ENCODE measurements around the gene TWF2.

GRCh38 chr3:52196977-52197376, 42.0 kb downstream of the TWF2 start:
- TF ChIP-seq GLI4 (CRISPR knock-in tag; IDR thresholded peaks at IDR 0.05; ENCODE audit: borderline replicate concordance) (no peak), YY1 (IDR thresholded peaks at IDR 0.05; ENCODE audit: insufficient read depth, insufficient replicate concordance, low read depth, low read length) (no peak), ZNF124 (CRISPR knock-in tag; IDR thresholded peaks at IDR 0.05) (no peak), UBTF (CRISPR knock-in tag; IDR thresholded peaks at IDR 0.05) (no peak), ZFP36 (IDR thresholded peaks at IDR 0.05; ENCODE audit: borderline replicate concordance, low read depth, low read length, partially characterized antibody) (no peak), EZH2 (conservative IDR thresholded peaks at IDR 0.05; ENCODE audit: low read depth, low read length) (no peak), MAFG (CRISPR knock-in tag; IDR thresholded peaks at IDR 0.05) (no peak), PAF1 (CRISPR knock-in tag; IDR thresholded peaks at IDR 0.05) (no peak)
- TF ChIP-seq, protein P1, sequence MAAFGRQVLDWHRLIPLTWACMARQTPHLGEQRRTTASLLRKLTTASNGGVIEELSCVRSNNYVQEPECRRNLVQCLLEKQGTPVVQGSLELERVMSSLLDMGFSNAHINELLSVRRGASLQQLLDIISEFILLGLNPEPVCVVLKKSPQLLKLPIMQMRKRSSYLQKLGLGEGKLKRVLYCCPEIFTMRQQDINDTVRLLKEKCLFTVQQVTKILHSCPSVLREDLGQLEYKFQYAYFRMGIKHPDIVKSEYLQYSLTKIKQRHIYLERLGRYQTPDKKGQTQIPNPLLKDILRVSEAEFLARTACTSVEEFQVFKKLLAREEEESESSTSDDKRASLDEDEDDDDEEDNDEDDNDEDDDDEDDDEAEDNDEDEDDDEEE (CRISPR knock-in tag; IDR thresholded peaks at IDR 0.05): no peak
- TF ChIP-seq, protein P2, sequence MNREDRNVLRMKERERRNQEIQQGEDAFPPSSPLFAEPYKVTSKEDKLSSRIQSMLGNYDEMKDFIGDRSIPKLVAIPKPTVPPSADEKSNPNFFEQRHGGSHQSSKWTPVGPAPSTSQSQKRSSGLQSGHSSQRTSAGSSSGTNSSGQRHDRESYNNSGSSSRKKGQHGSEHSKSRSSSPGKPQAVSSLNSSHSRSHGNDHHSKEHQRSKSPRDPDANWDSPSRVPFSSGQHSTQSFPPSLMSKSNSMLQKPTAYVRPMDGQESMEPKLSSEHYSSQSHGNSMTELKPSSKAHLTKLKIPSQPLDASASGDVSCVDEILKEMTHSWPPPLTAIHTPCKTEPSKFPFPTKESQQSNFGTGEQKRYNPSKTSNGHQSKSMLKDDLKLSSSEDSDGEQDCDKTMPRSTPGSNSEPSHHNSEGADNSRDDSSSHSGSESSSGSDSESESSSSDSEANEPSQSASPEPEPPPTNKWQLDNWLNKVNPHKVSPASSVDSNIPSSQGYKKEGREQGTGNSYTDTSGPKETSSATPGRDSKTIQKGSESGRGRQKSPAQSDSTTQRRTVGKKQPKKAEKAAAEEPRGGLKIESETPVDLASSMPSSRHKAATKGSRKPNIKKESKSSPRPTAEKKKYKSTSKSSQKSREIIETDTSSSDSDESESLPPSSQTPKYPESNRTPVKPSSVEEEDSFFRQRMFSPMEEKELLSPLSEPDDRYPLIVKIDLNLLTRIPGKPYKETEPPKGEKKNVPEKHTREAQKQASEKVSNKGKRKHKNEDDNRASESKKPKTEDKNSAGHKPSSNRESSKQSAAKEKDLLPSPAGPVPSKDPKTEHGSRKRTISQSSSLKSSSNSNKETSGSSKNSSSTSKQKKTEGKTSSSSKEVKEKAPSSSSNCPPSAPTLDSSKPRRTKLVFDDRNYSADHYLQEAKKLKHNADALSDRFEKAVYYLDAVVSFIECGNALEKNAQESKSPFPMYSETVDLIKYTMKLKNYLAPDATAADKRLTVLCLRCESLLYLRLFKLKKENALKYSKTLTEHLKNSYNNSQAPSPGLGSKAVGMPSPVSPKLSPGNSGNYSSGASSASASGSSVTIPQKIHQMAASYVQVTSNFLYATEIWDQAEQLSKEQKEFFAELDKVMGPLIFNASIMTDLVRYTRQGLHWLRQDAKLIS (CRISPR knock-in tag; IDR thresholded peaks at IDR 0.05): no peak
